DMS 273 treated with DMSO at 0.1 percent for 48 hours (cell line): ENCODE measurements around the gene RGS11.

Experiments
- DNase-seq: peaks from one replicate; lab custom pipeline; 2025; lab: John Stamatoyannopoulos, UW

Gene RGS11

DNA sequence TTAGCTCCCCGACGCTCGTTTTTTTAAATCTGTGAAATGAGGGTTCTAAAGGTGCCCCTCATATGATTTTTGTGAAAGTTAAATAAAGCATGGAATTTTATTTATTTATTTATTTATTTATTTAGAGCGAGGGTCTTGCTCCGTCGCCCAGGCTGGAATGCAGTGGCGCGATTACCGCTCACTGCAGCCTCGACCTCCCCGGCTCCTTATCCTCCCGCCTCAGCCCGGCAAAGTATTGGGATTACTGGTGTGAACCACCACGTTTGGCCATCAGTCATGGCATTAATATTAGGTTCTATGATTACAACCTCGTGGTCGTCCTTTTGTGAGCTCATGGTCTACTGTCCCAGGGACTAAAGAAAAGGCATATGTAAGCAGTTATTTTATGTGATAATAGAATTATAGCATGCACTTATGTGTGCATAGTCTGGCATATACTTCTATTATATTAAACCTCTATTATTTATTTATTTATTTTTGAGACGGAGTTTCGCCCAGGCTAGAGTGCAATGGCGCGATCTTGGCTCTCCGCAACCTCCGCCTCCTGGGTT lies 45.9 kb downstream of the RGS11 start:
- no peak for DNase-seq

DNA sequence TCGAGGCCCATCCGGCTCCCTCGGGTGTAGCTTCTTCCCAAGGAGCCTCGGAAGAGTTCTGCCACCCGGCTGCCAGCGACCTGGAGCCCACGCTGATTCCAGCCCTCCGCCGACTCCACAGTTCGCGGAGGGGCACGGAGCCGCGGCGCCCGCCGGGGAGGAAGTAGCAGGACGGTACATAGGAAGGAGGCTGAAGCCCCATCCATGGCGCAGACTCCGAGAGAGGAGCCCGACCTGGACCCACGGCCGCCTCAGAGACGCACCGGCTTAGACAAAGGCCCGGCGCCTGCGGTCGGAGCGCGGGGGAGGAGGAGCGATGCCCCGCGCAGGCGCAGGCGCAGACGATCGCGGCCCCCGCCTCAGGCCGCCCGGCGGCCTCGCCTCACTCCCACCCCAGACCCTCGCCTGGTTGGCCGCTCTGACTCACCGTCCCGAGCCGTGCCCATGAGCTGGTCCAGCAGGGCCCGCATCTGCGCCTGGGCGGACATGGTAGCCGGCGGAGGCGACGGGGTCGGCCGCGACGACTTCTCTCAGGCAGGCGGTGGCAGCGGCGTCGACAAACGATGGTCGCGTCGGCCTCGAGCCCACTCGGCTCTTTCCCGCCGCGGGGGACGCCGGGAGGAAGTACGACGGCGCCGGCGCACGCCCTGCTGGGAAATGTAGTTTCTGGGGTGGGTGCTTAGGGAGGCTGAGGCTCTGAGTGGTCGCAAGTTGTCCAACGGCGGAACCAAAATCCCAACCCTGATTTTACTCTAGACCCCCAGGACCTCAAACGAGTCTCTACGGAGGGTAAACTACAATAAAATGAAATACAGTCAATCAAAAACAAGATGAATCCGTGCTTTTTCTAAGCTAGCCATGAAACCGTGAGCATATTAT lies 46.7 kb downstream of the RGS11 start, which contains the start of gene LUC7L:
Gene LUC7L, minus strand, starts transcription at position 598 of the 879 bp plus-strand sequence. Its CDS starts 110 bp downstream, at position 488.
- peak; percentile 75 for DNase-seq

DNA sequence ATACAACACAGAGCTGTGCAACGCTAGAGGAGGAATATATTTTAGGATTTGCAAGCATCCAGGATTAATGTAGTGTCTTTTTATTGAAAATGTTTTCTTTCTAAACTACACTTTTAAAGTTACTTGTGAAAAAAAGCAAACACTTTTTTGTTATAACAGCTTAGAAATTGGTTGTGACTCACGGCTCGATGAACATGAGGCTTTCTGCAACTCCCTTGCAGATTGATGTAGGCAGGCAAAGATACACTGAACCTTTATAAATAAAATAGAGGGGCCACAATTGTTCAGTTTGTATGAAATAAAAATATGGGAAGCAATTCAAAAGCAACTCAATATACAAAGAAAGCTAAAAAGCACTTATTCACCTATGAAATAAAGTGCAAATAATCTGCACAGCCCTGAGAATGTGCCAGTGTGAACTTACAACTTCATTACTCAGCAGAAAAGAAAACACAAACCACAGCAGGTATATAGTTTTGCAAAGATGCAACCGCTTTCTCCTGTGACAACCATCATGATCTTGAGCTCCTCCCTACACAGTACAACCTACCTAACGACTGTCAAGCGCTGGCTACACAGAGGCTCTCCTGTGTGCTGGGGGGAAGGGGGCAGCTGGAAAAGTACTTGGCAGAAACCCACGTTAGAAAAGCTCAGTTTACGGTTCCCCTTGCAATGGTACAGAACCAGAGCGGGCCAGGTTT lies 47.4 kb downstream of the RGS11 start:
- DNase-seq = no peak

DNA sequence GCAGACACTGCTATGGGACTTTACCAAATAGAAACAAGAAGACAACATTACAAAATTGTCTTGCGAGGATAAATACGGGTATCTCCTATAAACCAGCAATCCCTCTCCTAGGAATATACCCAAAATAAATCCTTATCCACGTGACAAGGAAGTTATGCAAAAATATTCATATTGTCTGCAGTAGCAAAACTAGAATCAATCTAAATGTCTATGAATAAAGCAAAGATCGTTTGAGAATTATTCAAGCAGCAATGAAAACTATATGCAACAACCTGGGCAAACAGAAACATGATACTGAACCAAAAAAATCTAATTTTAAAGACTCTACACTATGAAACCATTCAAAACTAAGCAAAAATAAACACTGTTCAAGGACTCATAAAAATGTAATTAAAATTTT lies 55.7 kb downstream of the RGS11 start:
- DNase-seq = no peak
